DOHH2 (cell line): ENCODE measurements around the gene KRTAP8-1.

Experiments used
- H3F3A ChIP-seq: fragments of 200-600 bp; sonication (generic), shearing (Covaris generic); 2 replicates; pipeline ENCODE4 v1.6.0; 2016; ENCODE audit warnings: antibody characterized with exemption, mild to moderate bottlenecking; ENCODE audit not compliant: control insufficient read depth, insufficient read depth
- H3K27ac ChIP-seq: fragments of 200-600 bp; sonication (generic); 2 replicates; pipeline ENCODE4 v1.5.1; 2014; ENCODE audit warnings: low read depth, mild to moderate bottlenecking, low read length, moderate library complexity
- H3K27me3 ChIP-seq: fragments of 200-600 bp; sonication (generic); 2 replicates; pipeline ENCODE4 v1.6.1; 2014; ENCODE audit warnings: mild to moderate bottlenecking, low read length, mixed read lengths; ENCODE audit not compliant: control insufficient read depth
- H3K36me3 ChIP-seq: fragments of 200-600 bp; sonication (generic); 2 replicates; pipeline ENCODE4 v1.6.1; 2014; ENCODE audit warnings: mild to moderate bottlenecking, low read length, moderate library complexity, mixed read lengths; ENCODE audit not compliant: control insufficient read depth
- H3K4me1 ChIP-seq: fragments of 200-600 bp; sonication (generic); 2 replicates; pipeline ENCODE4 v1.6.1; 2014; ENCODE audit warnings: mild to moderate bottlenecking, low read length, mixed read lengths; ENCODE audit not compliant: control insufficient read depth
- H3K4me2 ChIP-seq: fragments of 200-600 bp; sonication (generic); 2 replicates; pipeline ENCODE4 v1.6.0; 2014; ENCODE audit warnings: mild to moderate bottlenecking, low read length, moderate library complexity
- H3K4me3 ChIP-seq: fragments of 200-600 bp; sonication (generic); 2 replicates; pipeline ENCODE4 v1.5.1; 2014; ENCODE audit warnings: mild to moderate bottlenecking, low read length, mixed read lengths
- H3K79me2 ChIP-seq: fragments of 200-600 bp; sonication (generic); 2 replicates; pipeline ENCODE4 v1.6.1; 2014; ENCODE audit warnings: mild to moderate bottlenecking, low read length, mixed read lengths; ENCODE audit not compliant: control insufficient read depth
- H3K9me2 ChIP-seq: fragments of 200-600 bp; sonication (generic); replicated peaks from 2 replicates; pipeline ENCODE4 v1.6.1; 2014; ENCODE audit warnings: mild to moderate bottlenecking, low read length, mixed read lengths; ENCODE audit not compliant: control insufficient read depth
- H3K9me3 ChIP-seq: fragments of 200-600 bp; sonication (generic); 2 replicates; pipeline ENCODE4 v1.6.1; 2014; ENCODE audit warnings: antibody characterized with exemption, low read length, mixed read lengths; ENCODE audit not compliant: control insufficient read depth, insufficient read depth
- H4K20me1 ChIP-seq: fragments of 200-600 bp; sonication (generic); 2 replicates; pipeline ENCODE4 v1.6.0; 2014; ENCODE audit warnings: low read depth, mild to moderate bottlenecking, antibody characterized with exemption, low read length, moderate library complexity; ENCODE audit not compliant: control insufficient read depth, insufficient read depth
- EZH2phosphoT487 ChIP-seq: fragments of 200-600 bp; sonication (generic); IDR thresholded peaks from 2 replicates; pipeline ENCODE4 v1.6.1; 2017; ENCODE audit warnings: borderline replicate concordance, mild to moderate bottlenecking, antibody characterized with exemption, low read length, moderate library complexity, mixed read lengths
- TF ChIP-seq, protein P1 (sequence below): fragments of 200-600 bp; sonication (generic); IDR thresholded peaks from one replicate; pipeline ENCODE4 v1.5.1; 2014; ENCODE audit warnings: antibody characterized with exemption, mild to moderate bottlenecking, low read depth, low read length; ENCODE audit not compliant: poor library complexity, severe bottlenecking

The KRTAP8-1 gene

DNA sequence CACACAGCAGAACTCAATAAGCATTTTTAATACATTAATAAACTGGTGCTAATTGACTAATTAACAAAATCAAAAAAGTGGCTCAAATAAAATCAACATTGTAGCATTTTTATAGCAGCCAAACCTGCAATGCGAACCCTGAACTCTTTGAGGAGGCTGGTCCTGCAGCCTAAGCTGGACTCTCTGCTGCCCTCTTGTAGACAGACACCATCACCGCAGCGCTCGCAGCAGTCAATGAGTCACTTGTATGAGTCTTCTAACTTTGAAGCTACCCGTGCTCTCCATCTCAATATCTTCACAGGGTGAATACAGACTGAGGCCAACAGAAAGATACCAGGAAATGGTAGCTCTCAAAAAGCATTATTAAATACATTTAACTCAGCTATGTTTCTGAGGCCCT lies 26.2 kb upstream of the KRTAP8-1 start:
- no peak overlapping the region for H3K4me2 ChIP-seq
- no peaks in the 10 kb centered on the region for H3K79me2 ChIP-seq
- H3K27me3 ChIP-seq, result no peaks in the 10 kb centered on the region
- no peaks in the 10 kb centered on the region for H3K9me3 ChIP-seq
- no peaks in the 10 kb centered on the region for H4K20me1 ChIP-seq
- H3K9me2 ChIP-seq, result no peaks in the 10 kb centered on the region
- H3K4me3 ChIP-seq, result no peak overlapping the region
- TF ChIP-seq, protein P1, sequence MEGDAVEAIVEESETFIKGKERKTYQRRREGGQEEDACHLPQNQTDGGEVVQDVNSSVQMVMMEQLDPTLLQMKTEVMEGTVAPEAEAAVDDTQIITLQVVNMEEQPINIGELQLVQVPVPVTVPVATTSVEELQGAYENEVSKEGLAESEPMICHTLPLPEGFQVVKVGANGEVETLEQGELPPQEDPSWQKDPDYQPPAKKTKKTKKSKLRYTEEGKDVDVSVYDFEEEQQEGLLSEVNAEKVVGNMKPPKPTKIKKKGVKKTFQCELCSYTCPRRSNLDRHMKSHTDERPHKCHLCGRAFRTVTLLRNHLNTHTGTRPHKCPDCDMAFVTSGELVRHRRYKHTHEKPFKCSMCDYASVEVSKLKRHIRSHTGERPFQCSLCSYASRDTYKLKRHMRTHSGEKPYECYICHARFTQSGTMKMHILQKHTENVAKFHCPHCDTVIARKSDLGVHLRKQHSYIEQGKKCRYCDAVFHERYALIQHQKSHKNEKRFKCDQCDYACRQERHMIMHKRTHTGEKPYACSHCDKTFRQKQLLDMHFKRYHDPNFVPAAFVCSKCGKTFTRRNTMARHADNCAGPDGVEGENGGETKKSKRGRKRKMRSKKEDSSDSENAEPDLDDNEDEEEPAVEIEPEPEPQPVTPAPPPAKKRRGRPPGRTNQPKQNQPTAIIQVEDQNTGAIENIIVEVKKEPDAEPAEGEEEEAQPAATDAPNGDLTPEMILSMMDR, result peak; percentile 36
- TF ChIP-seq EZH2phosphoT487, result no peak
- H3F3A ChIP-seq, result no peaks in the 10 kb centered on the region
- H3K27ac ChIP-seq, result no peak overlapping the region
- no peaks in the 10 kb centered on the region for H3K36me3 ChIP-seq
- H3K4me1 ChIP-seq, result no peaks in the 10 kb centered on the region

DNA sequence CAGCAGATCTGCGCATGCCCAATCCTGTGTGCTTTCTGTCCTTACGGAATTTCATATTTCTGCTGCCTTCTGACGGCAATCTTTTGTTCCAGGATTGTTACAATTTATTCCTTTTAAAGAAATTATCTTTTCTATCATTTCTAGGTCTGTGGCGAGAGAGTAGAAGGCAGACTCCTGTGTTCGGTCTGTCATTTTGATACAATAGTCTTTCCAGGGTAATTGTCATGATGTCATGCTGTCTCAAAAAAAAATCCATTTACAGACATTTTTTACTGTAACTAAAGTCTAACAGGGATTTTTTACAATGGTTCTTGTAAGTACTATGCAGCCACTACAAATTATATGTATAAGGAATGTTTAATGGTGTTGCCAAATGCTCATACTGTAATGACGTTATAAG lies 25.5 kb upstream of the KRTAP8-1 start:
- Histone ChIP-seq H3K4me2 (no peak overlapping the region), H3K9me2 (no peaks in the 10 kb centered on the region), H3K79me2 (no peaks in the 10 kb centered on the region), H3F3A (no peaks in the 10 kb centered on the region), H3K27ac (no peak overlapping the region), H3K9me3 (no peaks in the 10 kb centered on the region), H3K4me1 (no peaks in the 10 kb centered on the region), H3K27me3 (no peaks in the 10 kb centered on the region), H4K20me1 (no peaks in the 10 kb centered on the region), H3K4me3 (no peak overlapping the region), H3K36me3 (no peaks in the 10 kb centered on the region)
- no peak for TF ChIP-seq EZH2phosphoT487
- TF ChIP-seq, protein P1, result no peak

DNA sequence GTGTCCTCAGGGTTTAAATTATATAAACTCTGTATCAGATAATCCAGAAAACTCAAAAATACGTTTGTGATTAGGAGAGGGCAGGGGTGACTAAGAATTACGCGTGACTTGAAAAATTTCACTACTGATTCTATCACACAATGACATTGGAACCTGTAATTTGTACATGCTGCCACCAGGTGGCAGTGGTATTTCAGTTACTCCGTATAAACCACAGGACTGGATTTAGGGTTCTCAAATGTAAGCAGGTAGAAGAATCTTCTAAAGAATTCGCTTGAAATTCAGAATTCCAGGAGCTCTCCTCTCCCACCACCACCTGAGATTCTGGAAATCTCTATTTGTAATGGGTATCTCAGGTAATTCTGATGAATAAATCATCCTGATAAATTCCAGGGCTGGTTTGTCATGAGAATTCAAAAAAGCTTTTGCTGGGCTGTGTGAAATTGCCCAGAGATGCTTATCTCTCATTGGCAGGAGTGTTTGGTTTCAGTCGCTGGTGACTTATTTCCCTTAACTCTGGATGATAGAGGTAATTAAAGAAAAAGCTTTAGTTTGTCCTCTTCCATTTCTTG lies 18.2 kb upstream of the KRTAP8-1 start:
- H3K36me3 ChIP-seq, result no peaks in the 10 kb centered on the region
- no peaks in the 10 kb centered on the region for H3K9me2 ChIP-seq
- H3K4me2 ChIP-seq, result no peak overlapping the region
- no peak overlapping the region for H3K4me3 ChIP-seq
- no peaks in the 10 kb centered on the region for H3K79me2 ChIP-seq
- TF ChIP-seq, protein P1, result peak; percentile 73
- no peak for TF ChIP-seq EZH2phosphoT487
- no peaks in the 10 kb centered on the region for H4K20me1 ChIP-seq
- no peaks in the 10 kb centered on the region for H3K9me3 ChIP-seq
- no peaks in the 10 kb centered on the region for H3K27me3 ChIP-seq
- no peak overlapping the region for H3K27ac ChIP-seq
- no peaks in the 10 kb centered on the region for H3K4me1 ChIP-seq
- H3F3A ChIP-seq, result no peaks in the 10 kb centered on the region

DNA sequence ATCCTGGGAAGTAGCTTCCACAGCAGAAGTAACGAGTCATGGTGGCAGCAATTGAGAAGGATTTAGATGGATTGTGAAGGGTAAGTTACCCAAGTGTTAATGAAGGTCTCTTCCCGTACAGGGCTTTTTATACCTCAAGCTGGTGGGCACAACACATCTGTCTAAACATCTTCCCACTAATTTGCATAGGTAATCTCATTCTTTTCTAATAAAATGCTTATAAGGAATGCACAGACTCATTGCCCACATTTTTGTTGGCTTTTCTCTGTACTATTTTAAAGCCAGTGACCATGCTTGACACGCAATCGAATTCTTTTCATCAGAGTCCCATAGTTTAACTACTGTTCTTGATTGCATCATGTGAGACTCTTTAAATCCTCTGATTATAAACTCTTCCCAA lies 16.6 kb upstream of the KRTAP8-1 start, which contains the start of gene KRTAP7-1:
TSS of gene KRTAP7-1 (minus strand) at position 101 of the 400 bp plus-strand sequence. CDS start at position 40, 61 bp downstream.
- H3F3A ChIP-seq, result no peaks in the 10 kb centered on the region
- no peak for TF ChIP-seq EZH2phosphoT487
- TF ChIP-seq, protein P1, result no peak
- no peaks in the 10 kb centered on the region for H4K20me1 ChIP-seq
- no peaks in the 10 kb centered on the region for H3K9me3 ChIP-seq
- no peaks in the 10 kb centered on the region for H3K9me2 ChIP-seq
- no peak within 1 kb of the TSS for H3K4me2 ChIP-seq
- no peaks in the 10 kb centered on the region for H3K4me1 ChIP-seq
- no peak within 1 kb of the TSS for H3K27ac ChIP-seq
- H3K27me3 ChIP-seq, result no peaks in the 10 kb centered on the region
- H3K79me2 ChIP-seq, result no peaks in the 10 kb centered on the region
- H3K4me3 ChIP-seq, result no peak within 1 kb of the TSS
- no peaks in the 10 kb centered on the region for H3K36me3 ChIP-seq
